GM19463 (cell line): ENCODE measurements around the gene ST13.
"Not testable (repeated sequence)": the region's sequence is repeated elsewhere in the genome, so short reads cannot be mapped to it uniquely, and the experiment has no call there.

ENCODE experiments used
- ATAC-seq: cut with Tn5 transposase; IDR thresholded peaks from one replicate; pipeline ENCODE4 v1.9.1; 2021; ENCODE audit warnings: mild to moderate bottlenecking, moderate library complexity; ENCODE audit not compliant: unreplicated experiment

ST13 gene

DNA sequence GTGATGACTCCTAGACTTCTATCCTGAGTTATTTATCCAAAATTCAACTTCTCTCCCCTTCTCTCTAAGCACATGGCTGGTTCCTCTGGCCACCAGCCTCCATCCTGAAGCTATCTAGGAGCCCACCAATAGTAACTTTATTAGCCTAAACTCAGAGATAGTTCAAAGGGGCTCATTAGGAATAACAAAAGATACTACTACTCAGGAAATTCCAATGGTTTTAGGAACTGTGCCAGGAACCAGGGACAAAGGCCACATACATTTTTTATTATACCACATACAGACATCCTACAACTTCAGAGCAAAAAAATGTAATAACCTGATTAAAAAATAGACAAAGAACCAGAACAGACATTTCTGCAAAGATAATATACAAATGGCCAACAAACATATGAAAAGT, 65.2 kb downstream of the ST13 start:
- no peak for ATAC-seq

DNA sequence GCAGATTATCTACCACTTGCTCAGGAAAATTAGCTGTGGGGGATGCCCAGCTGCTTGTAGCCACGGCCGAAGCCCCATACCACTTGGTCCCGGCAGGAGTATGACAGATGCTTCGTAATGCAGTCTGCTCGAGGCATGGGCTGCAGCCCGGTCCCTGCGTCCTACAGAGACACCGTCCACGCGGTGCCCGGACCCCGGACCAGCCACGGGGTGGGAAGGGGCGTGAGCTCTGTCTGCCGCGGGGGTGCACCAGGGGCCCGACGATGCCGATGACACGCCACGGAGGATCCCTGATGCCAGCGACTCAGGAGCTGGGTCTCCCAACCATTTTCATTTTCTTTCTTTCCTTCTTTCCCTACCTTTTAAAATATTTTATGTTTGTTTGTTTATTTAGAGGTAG, 67.3 kb downstream of the ST13 start:
- ATAC-seq = no peak

DNA sequence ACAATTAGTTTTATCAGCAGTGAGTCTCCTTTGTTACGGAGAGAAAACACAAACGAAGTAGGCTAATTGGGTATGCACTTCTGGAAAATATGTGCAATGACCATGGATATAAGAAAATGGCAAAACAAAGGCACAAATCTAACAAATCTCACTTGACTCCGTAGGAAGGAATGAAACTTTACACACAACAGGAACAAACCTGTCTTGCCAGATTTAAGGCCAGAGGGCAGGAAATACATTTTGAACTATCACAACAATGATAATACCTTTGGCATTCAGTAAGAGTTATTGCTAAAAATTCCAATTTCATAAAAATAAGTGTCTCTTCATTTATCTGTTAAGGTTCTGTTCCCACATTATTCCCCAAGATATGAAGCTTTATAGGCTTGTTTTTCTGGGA, 73.9 kb downstream of the ST13 start:
- ATAC-seq = no peak

DNA sequence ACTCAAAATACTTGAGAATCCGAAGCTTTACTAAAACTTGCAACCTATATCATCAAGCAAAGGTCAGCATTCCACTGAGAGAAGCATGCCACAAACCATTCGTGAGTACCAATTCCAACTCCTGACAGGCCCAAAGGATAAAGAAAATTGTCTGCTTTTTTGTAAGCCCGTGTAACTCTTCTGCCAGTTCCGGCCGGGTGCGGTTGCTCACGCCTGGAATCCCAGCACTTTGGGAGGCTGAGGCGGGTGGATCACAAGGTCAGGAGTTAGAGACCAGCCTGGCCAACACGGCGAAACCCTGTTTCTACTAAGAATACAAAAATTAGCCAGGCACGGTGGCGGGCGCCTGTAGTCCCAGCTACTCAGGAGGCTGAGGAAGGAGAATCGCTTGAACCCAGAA, 74.7 kb downstream of the ST13 start:
- not testable (repeated sequence) for ATAC-seq
